Spleen (tissue), 11 donors: ENCODE data around the gene NECAB2. TPM values are rescaled to one million over a fixed set of nuclear protein-coding genes. Genes with fewer than 3 reads are reported as not detected.

Experiments used
- DNase-seq: peaks from one replicate; pipeline ENCODE4 v3.0.0-alpha.2; 2020
- H3K27ac ChIP-seq, 8 donors: fragments of 200-600 bp; sonication (generic) in 7 of 8; 1 replicate in 4 of 8; 2 replicates in 4 of 8; pipeline versions ENCODE4 v1.5.0 to v1.8.0; 2016 to 2021; ENCODE audit warnings: inconsistent platforms in 4 of 8, mild to moderate bottlenecking in 4 of 8, moderate library complexity in 1 of 8
- H3K27me3 ChIP-seq, 7 donors: fragments of 200-600 bp; sonication (generic) in 6 of 7; replicated peaks in 1 of 7; 1 replicate in 4 of 7; 2 replicates in 3 of 7; pipeline versions ENCODE4 v1.5.0 to v1.8.0; 2016 to 2021; ENCODE audit warnings: inconsistent platforms in 3 of 7, mild to moderate bottlenecking in 1 of 7
- H3K36me3 ChIP-seq, 6 donors: fragments of 200-600 bp; sonication (generic) in 5 of 6; 1 replicate in 4 of 6; 2 replicates in 2 of 6; pipeline versions ENCODE4 v1.5.0 to v1.8.0; 2016 to 2021; ENCODE audit warnings: inconsistent platforms in 2 of 6
- H3K4me1 ChIP-seq, 6 donors: fragments of 200-600 bp; sonication (generic) in 5 of 6; 1 replicate in 3 of 6; 2 replicates in 3 of 6; pipeline versions ENCODE4 v1.5.0 to v1.8.0; 2016 to 2021; ENCODE audit warnings: inconsistent platforms in 3 of 6
- H3K4me3 ChIP-seq, 8 donors: fragments of 200-600 bp; sonication (generic) in 7 of 8; 1 replicate in 4 of 8; 2 replicates in 4 of 8; pipeline versions ENCODE4 v1.5.0 to v1.8.0; 2016 to 2021; ENCODE audit warnings: inconsistent platforms in 4 of 8, mild to moderate bottlenecking in 4 of 8, moderate library complexity in 2 of 8
- H3K9me3 ChIP-seq, 8 donors: fragments of 200-600 bp; sonication (generic) in 7 of 8; 1 replicate in 4 of 8; 2 replicates in 4 of 8; pipeline versions ENCODE4 v1.5.0 to v1.8.0; 2016 to 2021; ENCODE audit warnings: inconsistent platforms in 4 of 8
- CTCF ChIP-seq, 11 experiments: fragments of 200-600 bp in 7 of 11; fragments of 450-650 bp in 4 of 11; sonication (generic) in 4 of 11; IDR thresholded peaks in 8 of 11; conservative IDR thresholded peaks in 3 of 11; 1 replicate in 7 of 11; 2 replicates in 4 of 11; pipeline versions ENCODE4 v1.4.0 to v1.8.0; 2016 to 2021; ENCODE audit warnings: antibody characterized with exemption in 11 of 11, inconsistent platforms in 4 of 11, mild to moderate bottlenecking in 1 of 11
- POLR2A ChIP-seq, 3 donors: fragments of 450-650 bp; IDR thresholded peaks; one replicate each; pipeline ENCODE4 v1.5.1; 2017; ENCODE audit warnings: antibody characterized with exemption in 3 of 3, mild to moderate bottlenecking in 1 of 3
- POLR2AphosphoS5 ChIP-seq, 3 donors: sonication (generic); formaldehyde crosslinking; IDR thresholded peaks; one replicate each; pipeline ENCODE4 v1.5.1; 2017; ENCODE audit warnings: antibody characterized with exemption in 3 of 3
- WGBS, 5 donors: extraction: QIAGEN DNeasy Blood & Tissue Kit in 3 of 5; methylation state at CpG; one replicate each; pipeline versions ENCODE4 v1.1.5 to v1.1.7; 2013 to 2018; 5-methylcytosine and 5-hydroxymethylcytosine counted together
- intact Hi-C: fragments of 100-400 bp; cut with DNase I; formaldehyde crosslinking; loops from one replicate; pipeline ENCODE4 v1.15.0; 2023; ENCODE audit warnings: low total_unique reads
- polyA plus RNA-seq, 3 donors: library from polyadenylated mRNA; stranded (reverse); fragments of 200-250 nt; gene quantifications; one replicate each; pipeline ENCODE4 v1.2.1, GENCODE V29; 2013
- total RNA-seq, 7 donors: library from RNA; depleted of rRNA in 3 of 7; stranded (reverse); fragments of >200 nt in 3 of 7; fragmentation: NEBNext Ultra II Directional in 4 of 7; extraction: Animal tissue kit (Norgen Biotek cat#: 25700) in 4 of 7; gene quantifications; one replicate each; pipeline versions ENCODE4 v1.1.0 to v1.2.1, GENCODE V29; 2016 to 2021
- donor health status: healthy with polysubstance abuse.
- donor health status: DM: no; HTN: no; CAD: no; lungs with moderate emphysema.
- donor health status: DM: no; HTN: no; CAD: no.
- donor health status: Bipolar disorder and iron deficiency.
- donor health status: healthy.
- donor health status: DM: no; HTN: no; CAD: no.
- donor health status: DM: yes; HTN: yes; CAD: no.

The NECAB2 gene
- total and polyA plus RNA-seq, 10 donors: 0.16 to 3.1 (median 1.2) TPM; not detected in 4

- no peak for TF ChIP-seq POLR2A (IDR thresholded peaks at IDR 0.05)
- no peak for TF ChIP-seq POLR2AphosphoS5 (IDR thresholded peaks at IDR 0.05)
- no peak for TF ChIP-seq CTCF (IDR thresholded peaks at IDR 0.05 in 8 of 11, conservative IDR thresholded peaks at IDR 0.05 in 3 of 11)
Observed at GRCh38 chr16:84007520-84007919, 39.5 kb downstream of the NECAB2 start.

GRCh38 chr16:84007965-84008364 is 39.9 kb downstream of the NECAB2 start:
- 58 to 66% (median 62%) methylated on average over 8 of the region's 8 CpGs for WGBS, 5 donors
- TF ChIP-seq POLR2A (IDR thresholded peaks at IDR 0.05) (no peak), CTCF (IDR thresholded peaks at IDR 0.05 in 8 of 11, conservative IDR thresholded peaks at IDR 0.05 in 3 of 11) (no peak), POLR2AphosphoS5 (IDR thresholded peaks at IDR 0.05) (no peak)

More at GRCh38 chr16:84007520-84007919, 39.5 kb downstream of the NECAB2 start:
- no peak overlapping the region for H3K27ac ChIP-seq
- H3K9me3 ChIP-seq: no peaks in the 10 kb centered on the region
- H3K27me3 ChIP-seq: peaks cover 0 to 49% (median 0%) of the 10 kb centered on the region in 7 donors
- no peaks in the 10 kb centered on the region for H3K4me1 ChIP-seq
- no peak overlapping the region for H3K4me3 ChIP-seq
- 74 to 83% (median 77%) methylated on average over 4 of the region's 4 CpGs for WGBS, 5 donors
- DNase-seq: no peak
- H3K36me3 ChIP-seq: no peaks in the 10 kb centered on the region
- intact Hi-C loops: no loop called here

GRCh38 chr16:84009282-84009681 is 41.2 kb downstream of the NECAB2 start:
- TF ChIP-seq POLR2A (IDR thresholded peaks at IDR 0.05): no peak
- TF ChIP-seq CTCF (IDR thresholded peaks at IDR 0.05 in 8 of 11, conservative IDR thresholded peaks at IDR 0.05 in 3 of 11): no peak
- no peak for TF ChIP-seq POLR2AphosphoS5 (IDR thresholded peaks at IDR 0.05)
- Histone ChIP-seq H3K27ac (no peak overlapping the region), H3K9me3 (peaks cover 0 to 3% (median 0%) of the 10 kb centered on the region in 8 donors), H3K4me1 (peaks cover 0 to 4% (median 0%) of the 10 kb centered on the region in 6 donors), H3K36me3 (no peaks in the 10 kb centered on the region), H3K27me3 (peaks cover 0 to 32% (median 0%) of the 10 kb centered on the region in 7 donors), H3K4me3 (no peak overlapping the region)
- DNase-seq: no peak
- WGBS, 5 donors: 83 to 95% (median 87%) methylated on average over 3 to 6 of the region's 6 CpGs
- intact Hi-C loops: no loop called here

More at GRCh38 chr16:84007965-84008364, 39.9 kb downstream of the NECAB2 start:
- no peak overlapping the region for H3K4me3 ChIP-seq
- no peaks in the 10 kb centered on the region for H3K4me1 ChIP-seq
- no peak overlapping the region for H3K27ac ChIP-seq
- H3K27me3 ChIP-seq: peaks cover 0 to 45% (median 0%) of the 10 kb centered on the region in 7 donors
- DNase-seq: no peak
- no peaks in the 10 kb centered on the region for H3K36me3 ChIP-seq
- no peaks in the 10 kb centered on the region for H3K9me3 ChIP-seq
- intact Hi-C loops: no loop called here

GRCh38 chr16:84013787-84014569 is 45.9 kb downstream of the NECAB2 start:
- Histone ChIP-seq H3K27me3 (peaks cover 0 to 19% (median 0%) of the 10 kb centered on the region in 7 donors), H3K4me1 (peaks cover 0 to 4% (median 0%) of the 10 kb centered on the region in 6 donors), H3K9me3 (peaks cover 0 to 10% (median 0%) of the 10 kb centered on the region in 8 donors), H3K36me3 (no peaks in the 10 kb centered on the region), H3K4me3 (no peak overlapping the region), H3K27ac (peak overlapping the region in 1 of 8 donors; percentile 1)
- no peak for DNase-seq
- intact Hi-C loops: no loop called here
- 11 to 21% (median 17%) methylated on average over 10 to 14 of the region's 14 CpGs for WGBS, 5 donors
- TF ChIP-seq CTCF (IDR thresholded peaks at IDR 0.05 in 8 of 11, conservative IDR thresholded peaks at IDR 0.05 in 3 of 11) (no peak), POLR2A (IDR thresholded peaks at IDR 0.05) (no peak), POLR2AphosphoS5 (IDR thresholded peaks at IDR 0.05) (no peak)
